Muscle of arm (tissue), 14 donors: ENCODE measurements around the gene MBTPS1. TPM values are rescaled to one million over a fixed set of nuclear protein-coding genes. Genes with fewer than 3 reads are reported as not detected.

ENCODE experiments used
- DNase-seq: peaks from one replicate; pipeline ENCODE4 v3.0.0-alpha.2; 2013
- long read RNA-seq, 11 donors: transcript quantifications; one replicate each; lab custom pipeline, GENCODE V29; 2026
- polyA plus RNA-seq, 12 donors: library from polyadenylated mRNA; unstranded; fragments of 120-200 nt; gene quantifications; one replicate each; pipeline ENCODE4 v1.2.1, GENCODE V29; 2013; ENCODE audit not compliant: insufficient read length in 12 of 12

Gene MBTPS1
- 10 to 100 TPM in 11 of 12 donors, not detected in 1; 60.7 to 92.3 (median 69.3) TPM for polyA plus RNA-seq
- long read RNA-seq, donor 1, full-length matches to known transcripts: 8 of 33 reads
- long read RNA-seq, donor 1, partial matches to known transcripts: 25 of 33 reads
- long read RNA-seq, donor 1, other reads (novel, unspliced or antisense): 0 of 33 reads
- long read RNA-seq, donor 2, full-length matches to known transcripts: 15 of 15 reads
- long read RNA-seq, donor 2, partial matches to known transcripts: 0 of 15 reads
- long read RNA-seq, donor 2, other reads (novel, unspliced or antisense): 0 of 15 reads
- long read RNA-seq, donor 3, full-length matches to known transcripts: 4 of 4 reads
- long read RNA-seq, donor 3, partial matches to known transcripts: 0 of 4 reads
- long read RNA-seq, donor 3, other reads (novel, unspliced or antisense): 0 of 4 reads
- long read RNA-seq, donor 4, full-length matches to known transcripts: 1 of 1 reads
- long read RNA-seq, donor 4, partial matches to known transcripts: 0 of 1 reads
- long read RNA-seq, donor 4, other reads (novel, unspliced or antisense): 0 of 1 reads
- long read RNA-seq, donor 5, full-length matches to known transcripts: 8 of 18 reads
- long read RNA-seq, donor 5, partial matches to known transcripts: 10 of 18 reads
- long read RNA-seq, donor 5, other reads (novel, unspliced or antisense): 0 of 18 reads
- long read RNA-seq, donor 6, full-length matches to known transcripts: 7 of 7 reads
- long read RNA-seq, donor 6, partial matches to known transcripts: 0 of 7 reads
- long read RNA-seq, donor 6, other reads (novel, unspliced or antisense): 0 of 7 reads
- long read RNA-seq, donor 7, full-length matches to known transcripts: 5 of 5 reads
- long read RNA-seq, donor 7, partial matches to known transcripts: 0 of 5 reads
- long read RNA-seq, donor 7, other reads (novel, unspliced or antisense): 0 of 5 reads
- long read RNA-seq, donor 8, full-length matches to known transcripts: 10 of 46 reads
- long read RNA-seq, donor 8, partial matches to known transcripts: 36 of 46 reads
- long read RNA-seq, donor 8, other reads (novel, unspliced or antisense): 0 of 46 reads
- long read RNA-seq, donor 9, full-length matches to known transcripts: 3 of 8 reads
- long read RNA-seq, donor 9, partial matches to known transcripts: 5 of 8 reads
- long read RNA-seq, donor 9, other reads (novel, unspliced or antisense): 0 of 8 reads
- long read RNA-seq, donor 10, full-length matches to known transcripts: 10 of 10 reads
- long read RNA-seq, donor 10, partial matches to known transcripts: 0 of 10 reads
- long read RNA-seq, donor 10, other reads (novel, unspliced or antisense): 0 of 10 reads
- long read RNA-seq, donor 11, full-length matches to known transcripts: 9 of 19 reads
- long read RNA-seq, donor 11, partial matches to known transcripts: 10 of 19 reads
- long read RNA-seq, donor 11, other reads (novel, unspliced or antisense): 0 of 19 reads

- DNase-seq: peak; percentile 98
Measured at GRCh38 chr16:84116720-84117493, at the start of gene MBTPS1. MBTPS1 (minus strand) TSS chr16:84116942; CDS start chr16:84101783, 15,159 bp downstream.

GRCh38 chr16:84165746-84166145 is 49.0 kb upstream of the MBTPS1 start:
- DNase-seq: no peak

DNA sequence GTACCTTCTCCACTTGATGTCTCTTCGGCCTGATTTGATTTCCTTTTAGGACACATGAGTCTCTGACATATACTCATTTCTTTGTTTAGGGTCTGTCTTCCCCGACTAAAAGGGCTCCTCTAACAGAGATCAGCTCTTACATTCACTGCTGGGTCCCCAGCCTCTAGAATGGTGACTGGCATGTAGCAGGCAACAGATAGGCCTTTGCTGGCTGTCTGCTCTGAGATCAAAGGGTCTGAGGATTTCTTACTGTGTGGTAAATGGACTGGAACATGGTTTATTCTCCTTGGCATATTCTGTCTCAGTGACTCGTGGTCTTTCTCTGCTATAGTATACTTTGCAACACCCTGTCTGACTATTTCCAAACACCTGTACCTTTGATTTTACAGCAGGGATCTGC is 45.1 kb upstream of the MBTPS1 start:
- DNase-seq: no peak

DNA sequence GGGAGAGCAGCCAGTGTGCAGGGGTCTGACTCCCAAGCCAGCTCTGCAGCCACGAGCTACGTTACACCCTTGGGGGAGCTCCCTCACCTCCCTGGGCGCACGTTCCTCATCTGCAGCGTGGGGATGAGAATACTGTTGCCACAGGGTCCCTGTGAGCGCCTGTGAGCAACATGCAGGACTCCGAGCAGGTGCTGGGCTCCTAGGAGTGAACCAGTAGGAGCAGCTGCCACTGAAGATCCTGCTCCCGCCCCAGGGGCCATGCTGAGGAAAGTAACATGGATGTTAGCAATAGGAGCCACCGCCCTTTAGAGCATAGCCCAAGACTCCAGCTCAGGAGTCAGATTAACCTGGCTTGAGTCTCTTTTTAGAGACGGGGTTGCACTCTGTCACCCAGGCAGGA is 44.3 kb upstream of the MBTPS1 start:
- no peak for DNase-seq

DNA sequence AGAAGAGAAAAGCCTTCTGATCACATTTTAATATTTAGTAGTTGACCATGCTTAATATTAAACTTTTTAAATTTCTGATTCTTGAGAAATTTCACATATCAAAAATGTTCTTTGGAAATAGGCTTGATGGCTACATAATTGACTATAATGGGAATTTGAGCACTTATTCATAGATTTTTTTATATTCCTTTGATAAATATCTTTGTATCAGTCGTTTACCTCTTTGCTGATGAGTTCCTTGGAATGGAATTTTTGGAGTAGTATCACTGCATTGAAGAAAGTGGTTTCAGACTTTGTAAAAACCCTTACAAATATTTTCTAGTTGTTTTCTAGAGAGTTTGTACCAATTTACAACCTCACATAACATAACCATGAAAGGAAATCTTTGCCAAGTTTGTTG is 43.1 kb upstream of the MBTPS1 start:
- no peak for DNase-seq

DNA sequence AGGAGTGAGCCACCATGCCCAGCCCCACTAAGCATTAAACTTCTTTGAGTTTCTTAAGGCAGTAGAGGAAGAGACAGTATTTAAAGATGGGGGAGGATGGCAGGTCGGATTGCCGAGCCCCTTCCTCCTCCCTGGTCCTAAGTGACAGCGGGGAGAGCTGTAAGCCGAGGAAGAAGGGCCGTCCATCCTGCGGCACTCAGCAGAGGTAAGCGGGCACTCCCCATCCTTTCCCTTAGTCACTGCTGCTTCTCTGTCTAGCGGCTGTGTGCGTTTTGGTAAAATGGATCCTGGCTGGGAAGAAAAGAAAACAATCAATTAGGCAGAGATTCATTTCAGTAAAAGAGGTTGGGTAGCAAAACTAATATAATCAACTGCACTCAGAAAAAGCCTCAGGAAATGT is 42.3 kb upstream of the MBTPS1 start:
- no peak for DNase-seq

DNA sequence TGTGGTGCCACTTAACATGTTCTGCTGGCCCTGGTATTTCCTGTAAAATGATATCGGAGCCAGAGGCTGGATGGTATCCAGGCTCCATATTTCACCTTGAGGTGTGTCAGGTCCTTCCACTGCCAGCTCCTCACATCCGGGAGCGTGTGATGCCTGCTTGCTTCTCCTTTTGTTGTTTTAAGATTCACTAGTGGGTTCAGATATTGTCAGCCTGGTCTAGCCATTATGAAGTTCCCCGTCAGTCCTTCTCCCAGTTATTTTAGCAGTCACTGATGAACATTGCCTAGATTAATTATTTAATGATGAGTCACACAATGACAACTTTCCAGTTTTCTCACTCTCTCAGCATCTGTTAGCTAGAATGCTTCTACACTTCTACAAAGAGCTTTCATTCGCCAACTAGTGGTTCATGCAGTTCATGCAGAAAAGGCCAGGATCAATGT is 39.6 kb upstream of the MBTPS1 start:
- DNase-seq: no peak

- DNase-seq: no peak
Measured at GRCh38 chr16:84155771-84156170, 39.0 kb upstream of the MBTPS1 start.

DNA sequence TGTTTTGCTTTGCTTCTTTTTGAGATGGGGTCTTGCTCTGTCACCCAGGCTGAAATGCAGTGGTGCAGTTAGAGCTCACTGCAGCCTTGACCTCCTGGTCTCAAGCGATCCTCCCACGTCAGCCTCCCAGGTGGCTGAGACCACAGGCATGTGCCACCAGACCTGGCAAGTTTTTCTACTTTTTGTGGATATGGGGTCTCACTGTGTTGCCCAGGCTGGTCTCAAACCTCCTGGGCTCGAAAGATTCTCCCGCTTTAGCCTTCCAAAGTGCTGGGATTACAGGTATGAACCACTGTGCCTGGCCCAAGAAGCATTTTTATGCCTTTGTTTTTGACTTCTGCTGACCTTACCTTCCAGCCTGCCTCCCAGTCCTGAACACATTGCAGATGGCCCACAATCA is 38.5 kb upstream of the MBTPS1 start:
- no peak for DNase-seq

DNA sequence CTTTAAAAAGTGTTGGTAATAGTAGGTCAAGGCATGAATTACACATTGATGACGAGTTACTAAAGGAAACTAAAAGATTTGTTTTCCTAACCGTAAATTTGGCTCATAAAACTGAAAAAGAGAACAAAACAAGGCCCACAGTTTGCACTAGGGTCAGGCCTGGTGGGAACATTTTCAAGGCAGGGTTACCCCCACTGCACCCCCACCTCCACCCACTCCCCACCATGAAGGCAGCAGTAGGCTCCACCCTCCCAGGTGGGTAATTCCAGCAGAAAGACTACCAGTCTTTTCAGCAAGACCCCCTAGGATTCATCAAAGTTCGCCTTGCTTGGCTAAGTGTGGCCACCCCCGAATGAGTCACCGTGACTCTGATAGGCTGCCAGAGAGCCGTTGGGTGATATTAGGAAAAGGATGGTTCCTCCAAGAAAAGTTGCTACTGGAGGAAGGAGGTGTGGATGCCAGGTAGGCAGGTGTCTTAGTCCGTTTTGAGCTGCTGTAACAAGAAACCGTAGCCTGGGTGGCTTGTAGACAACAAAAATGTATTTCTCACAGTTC is 37.0 kb upstream of the MBTPS1 start:
- no peak for DNase-seq

GRCh38 chr16:84150926-84151325 is 34.2 kb upstream of the MBTPS1 start:
- no peak for DNase-seq

GRCh38 chr16:84144859-84145639 is 28.3 kb upstream of the MBTPS1 start, which contains the start of the genes DNAAF1 and HSDL1:
DNAAF1 (plus strand) TSS chr16:84145308; CDS start chr16:84145441, 133 bp downstream.
HSDL1 (minus strand) TSS chr16:84145177; CDS start chr16:84131321, 13,856 bp downstream.
- DNase-seq: peak; percentile 88

DNA sequence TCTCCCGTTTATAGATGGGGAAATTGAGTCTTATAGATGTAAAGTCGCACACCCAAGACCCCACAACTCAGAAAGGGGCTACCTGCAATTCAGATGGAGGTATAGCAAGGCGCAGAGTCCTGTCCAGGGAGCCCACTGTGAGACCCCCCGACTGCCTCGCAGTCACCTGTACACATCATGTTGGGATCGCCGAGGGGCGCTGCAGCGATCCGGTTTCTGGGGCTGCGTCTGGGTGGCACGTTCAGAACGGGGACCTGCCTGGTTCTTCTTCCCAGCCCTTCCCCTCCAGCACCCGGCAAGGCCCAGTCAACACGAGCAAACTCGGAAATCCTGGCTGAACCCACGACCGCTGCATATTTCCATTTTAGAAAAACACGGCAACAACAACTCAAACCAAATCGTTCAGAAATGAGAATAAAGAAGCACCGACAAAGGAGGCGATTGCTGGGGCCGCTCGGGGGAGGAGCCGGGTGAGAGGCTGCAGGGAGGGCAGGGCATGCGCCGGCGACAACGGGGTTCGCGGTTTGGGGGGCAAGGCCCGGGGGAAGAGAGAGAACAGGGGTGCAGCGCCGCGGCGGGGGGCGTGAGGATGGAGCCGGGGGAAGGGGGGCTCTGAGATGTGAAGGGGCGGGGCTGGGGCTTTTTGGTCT is 27.6 kb upstream of the MBTPS1 start:
- peak; percentile 22 for DNase-seq

- DNase-seq: no peak
Measured at GRCh38 chr16:84143784-84144199, 27.1 kb upstream of the MBTPS1 start.

DNA sequence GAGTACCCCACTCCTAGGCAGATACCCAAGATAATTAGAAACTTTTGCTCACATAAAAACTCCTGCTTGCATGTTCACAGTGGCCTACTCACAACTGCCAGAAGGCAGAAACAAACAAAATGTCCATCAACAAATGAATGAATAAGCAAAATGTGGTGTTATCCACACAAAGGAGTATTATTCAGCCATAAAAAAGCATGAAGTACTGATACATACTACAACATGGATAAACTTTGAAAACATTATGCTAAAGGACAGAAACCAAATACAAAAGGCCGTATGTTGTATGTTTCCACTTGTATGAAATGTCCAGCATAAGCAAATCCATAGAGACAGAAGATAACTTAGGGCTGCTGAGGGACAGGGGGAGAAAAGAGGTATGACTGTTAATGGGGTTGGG is 26.3 kb upstream of the MBTPS1 start:
- no peak for DNase-seq

DNA sequence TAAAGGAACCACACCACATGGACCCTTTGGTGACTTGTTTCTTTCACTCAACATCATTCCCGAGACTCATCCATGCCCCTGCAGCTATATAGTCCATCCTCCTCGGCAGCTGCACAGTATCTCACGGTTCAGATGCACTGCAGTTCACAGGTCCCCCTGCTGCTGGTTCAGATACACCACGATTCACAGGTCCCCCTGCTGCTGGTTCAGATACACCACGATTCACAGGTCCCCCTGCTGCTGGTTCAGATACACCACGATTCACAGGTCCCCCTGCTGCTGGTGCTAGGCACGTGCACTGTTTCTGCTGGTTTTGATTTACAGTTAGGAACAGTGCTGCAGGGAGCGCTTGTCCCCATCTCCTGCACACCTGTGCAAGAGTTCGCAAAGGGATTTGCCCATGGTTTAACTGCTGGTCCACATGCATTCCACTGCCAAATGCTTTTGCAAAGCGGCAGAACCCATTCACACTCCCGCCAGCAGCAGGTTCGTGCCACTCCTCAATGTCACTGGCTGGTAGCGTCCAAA is 24.5 kb upstream of the MBTPS1 start:
- DNase-seq: no peak

GRCh38 chr16:84139628-84140258 is 23.0 kb upstream of the MBTPS1 start:
- DNase-seq: no peak
